ENCODE data around the gene DMXL2.

The DMXL2 gene

GRCh38 chr15:51403946-51404695, 218.4 kb downstream of the DMXL2 start:
- DNase-seq: no peak

GRCh38 chr15:51403072-51403878, 219.3 kb downstream of the DMXL2 start:
- no peak for DNase-seq

- no peak for DNase-seq
These were observed 220.6 kb downstream of the DMXL2 start for GRCh38 chr15:51401872-51402517.

- no peak for DNase-seq
These were observed 221.4 kb downstream of the DMXL2 start for GRCh38 chr15:51401051-51401780.

- no peak for DNase-seq
These were observed 223.9 kb downstream of the DMXL2 start for GRCh38 chr15:51398626-51399025.

All from NCI-H1930 (cell line).